Gastroesophageal sphincter (tissue), 4 donors: ENCODE results near the gene AP3D1. TPM values are rescaled to one million over a fixed set of nuclear protein-coding genes. Genes with fewer than 3 reads are reported as not detected.

Experiments
- ATAC-seq: fragments of 150-250 bp; one replicate; pipeline ENCODE4 v1.9.1; 2016; ENCODE audit warnings: mild to moderate bottlenecking, moderate library complexity
- H3K27ac ChIP-seq, 4 donors: fragments of 200-600 bp; sonication (generic) in 3 of 4; 1 replicate in 3 of 4; 2 replicates in 1 of 4; pipeline ENCODE4 v1.5.1; 2016 to 2019
- H3K27me3 ChIP-seq: fragments of 200-600 bp; sonication (generic); one replicate; pipeline ENCODE4 v1.5.1; 2019
- H3K36me3 ChIP-seq, 2 donors: fragments of 200-600 bp; sonication (generic); one replicate each; pipeline ENCODE4 v1.5.1; 2019; ENCODE audit warnings: control low read depth in 1 of 2
- H3K4me1 ChIP-seq, 3 donors: fragments of 200-600 bp; sonication (generic); 1 replicate in 2 of 3; 2 replicates in 1 of 3; pipeline ENCODE4 v1.5.1; 2016 to 2019; ENCODE audit warnings: control low read depth in 2 of 3
- H3K4me3 ChIP-seq, 2 donors: fragments of 200-600 bp; sonication (generic); one replicate each; pipeline ENCODE4 v1.5.1; 2019; ENCODE audit warnings: mild to moderate bottlenecking in 1 of 2, moderate library complexity in 1 of 2
- H3K9me3 ChIP-seq, 3 donors: fragments of 200-600 bp; sonication (generic); one replicate each; pipeline ENCODE4 v1.5.1; 2017 to 2019; ENCODE audit warnings: control low read depth in 2 of 3
- EP300 ChIP-seq: sonication (generic); formaldehyde crosslinking; IDR thresholded peaks from one replicate; pipeline ENCODE4 v1.6.1; 2017; ENCODE audit warnings: antibody characterized with exemption, mild to moderate bottlenecking
- POLR2A ChIP-seq, 2 donors: fragments of 450-650 bp; IDR thresholded peaks; one replicate each; pipeline ENCODE4 v1.6.1; 2017; ENCODE audit warnings: antibody characterized with exemption in 2 of 2, mild to moderate bottlenecking in 2 of 2, moderate library complexity in 1 of 2
- POLR2AphosphoS5 ChIP-seq: sonication (generic); formaldehyde crosslinking; IDR thresholded peaks from one replicate; pipeline ENCODE4 v1.6.1; 2017; ENCODE audit warnings: antibody characterized with exemption
- WGBS, 2 donors: methylation state at CpG; one replicate each; pipeline ENCODE4 v1.1.5; 2018; ENCODE audit warnings: low coverage in 1 of 2; 5-methylcytosine and 5-hydroxymethylcytosine counted together
- total RNA-seq, 4 donors: library from RNA; depleted of rRNA; stranded (reverse); fragments of >200 nt; gene quantifications; one replicate each; pipeline ENCODE4 v1.1.0, GENCODE V29; 2016
- TF ChIP-seq, protein P1 (sequence below), 4 experiments: fragments of 200-600 bp in 2 of 4; fragments of 450-650 bp in 2 of 4; sonication (generic) in 1 of 4; IDR thresholded peaks; one replicate each; pipeline ENCODE4 v1.5.1; 2017 to 2019; ENCODE audit warnings: antibody characterized with exemption in 4 of 4, mild to moderate bottlenecking in 2 of 4, moderate library complexity in 2 of 4

The AP3D1 gene
- total RNA-seq, 4 donors from 2014 or later: 69.9 to 132 (median 73.8) TPM

DNA sequence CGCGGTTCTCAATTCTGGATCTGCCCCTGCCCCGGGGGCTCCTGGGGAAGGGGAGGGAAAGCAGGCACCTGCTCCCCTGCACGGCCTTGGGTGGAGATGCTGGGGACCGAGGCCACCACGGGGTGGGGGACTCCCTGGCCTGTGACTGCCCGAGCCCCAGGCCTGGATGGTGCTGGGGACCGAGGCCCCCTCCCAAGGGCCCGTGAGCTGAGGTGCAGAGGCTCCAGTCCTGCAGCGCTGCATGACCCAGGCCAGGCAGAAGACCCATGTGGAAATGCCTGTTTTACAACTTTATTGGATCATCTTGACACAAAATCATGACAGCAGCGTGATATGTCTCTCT is 50.7 kb downstream of the AP3D1 start:
- peaks cover 0 to 6% (median 0%) of the 10 kb centered on the region in 3 donors for H3K9me3 ChIP-seq
- ATAC-seq: no peak
- peaks cover 0 to 59% of the 10 kb centered on the region in 2 donors for H3K36me3 ChIP-seq
- H3K4me1 ChIP-seq: peaks cover 0 to 19% (median 9%) of the 10 kb centered on the region in 3 donors
- WGBS, 2 donors: 83 to 100% methylated on average over 1 of the region's 11 CpGs
- no peaks in the 10 kb centered on the region for H3K27me3 ChIP-seq
- H3K27ac ChIP-seq: no peak overlapping the region
- TF ChIP-seq POLR2AphosphoS5 (no peak), EP300 (no peak)
- TF ChIP-seq, protein P1, sequence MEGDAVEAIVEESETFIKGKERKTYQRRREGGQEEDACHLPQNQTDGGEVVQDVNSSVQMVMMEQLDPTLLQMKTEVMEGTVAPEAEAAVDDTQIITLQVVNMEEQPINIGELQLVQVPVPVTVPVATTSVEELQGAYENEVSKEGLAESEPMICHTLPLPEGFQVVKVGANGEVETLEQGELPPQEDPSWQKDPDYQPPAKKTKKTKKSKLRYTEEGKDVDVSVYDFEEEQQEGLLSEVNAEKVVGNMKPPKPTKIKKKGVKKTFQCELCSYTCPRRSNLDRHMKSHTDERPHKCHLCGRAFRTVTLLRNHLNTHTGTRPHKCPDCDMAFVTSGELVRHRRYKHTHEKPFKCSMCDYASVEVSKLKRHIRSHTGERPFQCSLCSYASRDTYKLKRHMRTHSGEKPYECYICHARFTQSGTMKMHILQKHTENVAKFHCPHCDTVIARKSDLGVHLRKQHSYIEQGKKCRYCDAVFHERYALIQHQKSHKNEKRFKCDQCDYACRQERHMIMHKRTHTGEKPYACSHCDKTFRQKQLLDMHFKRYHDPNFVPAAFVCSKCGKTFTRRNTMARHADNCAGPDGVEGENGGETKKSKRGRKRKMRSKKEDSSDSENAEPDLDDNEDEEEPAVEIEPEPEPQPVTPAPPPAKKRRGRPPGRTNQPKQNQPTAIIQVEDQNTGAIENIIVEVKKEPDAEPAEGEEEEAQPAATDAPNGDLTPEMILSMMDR (IDR thresholded peaks at IDR 0.05): no peak
- no peak overlapping the region for H3K4me3 ChIP-seq

DNA sequence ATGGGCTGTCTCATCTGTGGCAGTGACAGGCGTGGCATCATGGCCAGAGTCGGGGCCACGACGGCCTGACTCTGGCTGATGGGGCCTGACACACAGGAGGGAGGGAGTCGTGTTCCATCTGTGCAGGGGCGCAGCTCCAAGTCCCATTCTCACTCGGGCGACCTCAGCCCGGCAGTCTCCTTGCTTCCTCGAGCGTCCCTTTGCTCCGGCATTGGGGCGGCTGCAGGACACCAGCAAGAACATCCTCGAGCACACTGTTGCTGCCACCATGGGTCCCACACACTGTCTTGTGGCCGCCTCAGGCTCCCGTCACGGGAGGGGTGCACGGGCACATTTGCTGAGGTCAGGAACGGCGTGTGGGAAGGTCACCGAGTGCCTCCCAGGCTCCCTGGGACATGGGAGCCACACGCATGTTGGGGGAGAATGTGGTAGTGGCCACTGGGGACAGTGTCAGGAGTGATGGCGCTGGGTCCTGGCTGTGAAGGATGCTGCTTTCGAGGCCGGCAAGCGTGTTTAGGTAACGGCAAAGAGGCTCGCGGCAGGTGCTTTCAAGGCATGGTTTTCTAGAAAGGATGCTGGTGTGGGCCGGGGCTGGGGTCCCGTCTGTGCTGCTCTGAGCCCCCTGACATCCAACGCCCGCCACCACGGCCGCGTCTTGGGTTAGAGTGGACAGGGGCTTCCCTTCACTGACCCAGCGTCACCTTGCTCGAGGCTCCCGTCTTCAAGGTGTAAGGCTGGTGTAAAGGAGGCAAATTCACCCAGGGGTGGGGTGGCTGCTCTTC is 51.2 kb downstream of the AP3D1 start:
- ATAC-seq: no peak
- H3K27ac ChIP-seq: no peak overlapping the region
- WGBS, 2 donors: 60% methylated on average over 3 of the region's 39 CpGs; no CpG with 5 or more reads in 1 of the 2 donors
- peaks cover 0 to 53% of the 10 kb centered on the region in 2 donors for H3K36me3 ChIP-seq
- H3K27me3 ChIP-seq: no peaks in the 10 kb centered on the region
- TF ChIP-seq POLR2AphosphoS5: no peak
- TF ChIP-seq, protein P1 (IDR thresholded peaks at IDR 0.05): no peak
- no peak for TF ChIP-seq EP300
- TF ChIP-seq POLR2A (IDR thresholded peaks at IDR 0.05): no peak
- peaks cover 0 to 23% (median 12%) of the 10 kb centered on the region in 3 donors for H3K4me1 ChIP-seq
- peaks cover 0 to under 1% (median 0%) of the 10 kb centered on the region in 3 donors for H3K9me3 ChIP-seq
- no peak overlapping the region for H3K4me3 ChIP-seq

DNA sequence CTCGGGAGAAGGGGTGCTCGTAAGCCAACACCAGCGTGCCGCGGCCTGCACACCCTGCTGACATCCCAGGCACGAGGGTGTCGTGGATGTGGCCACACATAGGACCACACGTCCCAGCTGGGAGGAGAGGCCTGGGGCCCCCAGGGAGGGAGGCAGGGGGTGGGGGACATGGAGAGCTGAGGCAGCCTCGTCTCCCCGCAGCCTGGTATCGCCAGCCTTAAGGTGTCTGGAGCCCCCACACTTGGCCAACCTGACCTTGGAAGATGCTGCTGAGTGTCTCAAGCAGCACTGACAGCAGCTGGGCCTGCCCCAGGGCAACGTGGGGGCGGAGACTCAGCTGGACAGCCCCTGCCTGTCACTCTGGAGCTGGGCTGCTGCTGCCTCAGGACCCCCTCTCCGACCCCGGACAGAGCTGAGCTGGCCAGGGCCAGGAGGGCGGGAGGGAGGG is 52.3 kb downstream of the AP3D1 start:
- Histone ChIP-seq H3K27ac (peak overlapping the region in 3 of 4 donors; percentile 15 to 99 (median 28)), H3K4me1 (peaks cover 0 to 34% (median 18%) of the 10 kb centered on the region in 3 donors), H3K27me3 (no peaks in the 10 kb centered on the region), H3K36me3 (peaks cover 0 to 49% of the 10 kb centered on the region in 2 donors), H3K4me3 (no peak overlapping the region), H3K9me3 (no peaks in the 10 kb centered on the region)
- 40% methylated on average over 1 of the region's 16 CpGs; no CpG with 5 or more reads in 1 of the 2 donors for WGBS, 2 donors
- ATAC-seq: no peak
- TF ChIP-seq POLR2A (IDR thresholded peaks at IDR 0.05) (no peak), EP300 (no peak), POLR2AphosphoS5 (no peak)
- TF ChIP-seq, protein P1 (IDR thresholded peaks at IDR 0.05): no peak

DNA sequence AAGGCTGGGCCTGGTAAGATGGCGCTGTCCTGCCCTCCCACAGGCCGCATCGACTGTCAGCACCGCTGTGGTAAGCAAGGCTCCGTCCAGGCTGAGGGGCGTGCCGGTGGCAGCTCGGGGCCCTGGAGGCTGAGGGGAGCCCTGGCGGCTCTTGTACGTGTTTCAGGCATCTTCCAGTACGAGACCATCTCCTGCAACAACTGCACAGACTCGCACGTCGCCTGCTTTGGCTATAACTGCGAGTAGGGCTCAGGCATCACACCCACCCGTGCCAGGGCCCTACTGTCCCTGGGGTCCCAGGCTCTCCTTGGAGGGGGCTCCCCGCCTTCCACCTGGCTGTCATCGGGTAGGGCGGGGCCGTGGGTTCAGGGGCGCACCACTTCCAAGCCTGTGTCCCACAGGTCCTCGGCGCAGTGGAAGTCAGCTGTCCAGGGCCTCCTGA is 53.5 kb downstream of the AP3D1 start:
- H3K4me3 ChIP-seq: peak overlapping the region in 1 of 2 donors; percentile 67
- H3K36me3 ChIP-seq: peaks cover 0 to 41% of the 10 kb centered on the region in 2 donors
- H3K9me3 ChIP-seq: no peaks in the 10 kb centered on the region
- WGBS, 2 donors: no CpG with 5 or more reads among the region's 23 CpGs
- H3K4me1 ChIP-seq: peaks cover 0 to 46% (median 20%) of the 10 kb centered on the region in 3 donors
- H3K27me3 ChIP-seq: no peaks in the 10 kb centered on the region
- ATAC-seq: no peak
- TF ChIP-seq POLR2A (IDR thresholded peaks at IDR 0.05) (no peak), POLR2AphosphoS5 (no peak), EP300 (no peak)
- TF ChIP-seq, protein P1 (IDR thresholded peaks at IDR 0.05): no peak
- H3K27ac ChIP-seq: peak overlapping the region in 3 of 4 donors; percentile 84 to 99 (median 95)
